ENCODE results near the gene NEDD4. TPM values are rescaled to one million over a fixed set of nuclear protein-coding genes. Genes with fewer than 3 reads are reported as not detected.

NEDD4 gene
- total RNA-seq, 6 experiments from 2014 or later = 16.0 to 65.3 (median 22.4) TPM

GRCh38 chr15:56019819-56020486 is 26.5 kb upstream of the NEDD4 start:
- no peaks in the 10 kb centered on the region for H3K36me3 ChIP-seq
- no peaks in the 10 kb centered on the region for H3K9me3 ChIP-seq
- intact Hi-C loops (cut with DNase I) = no loop called here
- no peak overlapping the region for H3K27ac ChIP-seq
- DNase-seq = no peak
- no peak for ATAC-seq
- TF ChIP-seq CTCF (IDR thresholded peaks at IDR 0.05) (no peak), POLR2A (IDR thresholded peaks at IDR 0.05) (no peak)
- H3K4me1 ChIP-seq = no peaks in the 10 kb centered on the region
- 85% methylated on average over 10 of the region's 10 CpGs for WGBS (ENCODE audit: insufficient coverage, low coverage, low lambda C conversion rate, missing lambda C conversion rate)
- no peaks in the 10 kb centered on the region for H3K27me3 ChIP-seq
- H3K4me3 ChIP-seq = no peak overlapping the region

GRCh38 chr15:56019060-56019793 is 25.8 kb upstream of the NEDD4 start:
- ATAC-seq (no peak), DNase-seq (no peak)
- Histone ChIP-seq H3K27ac (no peak overlapping the region), H3K36me3 (no peaks in the 10 kb centered on the region), H3K27me3 (no peaks in the 10 kb centered on the region), H3K4me1 (no peaks in the 10 kb centered on the region), H3K9me3 (no peaks in the 10 kb centered on the region), H3K4me3 (no peak overlapping the region)
- intact Hi-C loops (cut with DNase I) = no loop called here
- 63% methylated on average over 10 of the region's 11 CpGs for WGBS (ENCODE audit: insufficient coverage, low coverage, low lambda C conversion rate, missing lambda C conversion rate)
- no peak for TF ChIP-seq CTCF (IDR thresholded peaks at IDR 0.05)
- TF ChIP-seq POLR2A (IDR thresholded peaks at IDR 0.05) = no peak

GRCh38 chr15:56017920-56018319 is 24.5 kb upstream of the NEDD4 start:
- 0% methylated on average over 1 of the region's 1 CpG for WGBS (ENCODE audit: insufficient coverage, low coverage, low lambda C conversion rate, missing lambda C conversion rate)
- H3K36me3 ChIP-seq = no peaks in the 10 kb centered on the region
- no peaks in the 10 kb centered on the region for H3K27me3 ChIP-seq
- DNase-seq (no peak), ATAC-seq (peak in 2 of 4 donors; percentile 25 to 32)
- no peak overlapping the region for H3K4me3 ChIP-seq
- intact Hi-C loops (cut with DNase I) = no loop called here
- no peak for TF ChIP-seq POLR2A (IDR thresholded peaks at IDR 0.05)
- peak in 2 of 4 donors; percentile 2 to 14 for TF ChIP-seq CTCF (IDR thresholded peaks at IDR 0.05)
- no peaks in the 10 kb centered on the region for H3K4me1 ChIP-seq
- no peaks in the 10 kb centered on the region for H3K9me3 ChIP-seq
- H3K27ac ChIP-seq = no peak overlapping the region

- Histone ChIP-seq H3K27me3 (no peaks in the 10 kb centered on the region), H3K4me1 (no peaks in the 10 kb centered on the region), H3K36me3 (no peaks in the 10 kb centered on the region), H3K27ac (no peak overlapping the region), H3K4me3 (no peak overlapping the region), H3K9me3 (no peaks in the 10 kb centered on the region)
- 62% methylated on average over 5 of the region's 5 CpGs for WGBS (ENCODE audit: insufficient coverage, low coverage, low lambda C conversion rate, missing lambda C conversion rate)
- ATAC-seq = no peak
- intact Hi-C loops (cut with DNase I) = no loop called here
- DNase-seq = no peak
- no peak for TF ChIP-seq CTCF (IDR thresholded peaks at IDR 0.05)
- no peak for TF ChIP-seq POLR2A (IDR thresholded peaks at IDR 0.05)
These were observed 24.1 kb upstream of the NEDD4 start for GRCh38 chr15:56017511-56017910.
